Caco-2 (cell line): Measurements from ENCODE around the gene RFPL1. TPM values are rescaled to one million over a fixed set of nuclear protein-coding genes. Genes with fewer than 3 reads are reported as not detected.

Source experiments
- BruUV-seq: library from RNA; stranded (reverse); fragments of 400-500 nt; replicated peaks from 2 replicates; lab custom pipeline; 2021; lab: Mats Ljungman, UMichigan
- CTCF ChIA-PET: fragments of 300-600 bp; sonication (Branson Sonifier 250); formaldehyde crosslinking; loops from one replicate; lab custom pipeline; 2022; ENCODE audit warnings: antibody characterized with exemption; lab: Charles Lee
- POLR2A ChIA-PET: fragments of 300-600 bp; sonication (Branson Sonifier 250); formaldehyde crosslinking; loops from one replicate; lab custom pipeline; 2022; ENCODE audit warnings: antibody characterized with exemption; lab: Charles Lee
- DNase-seq, 2 experiments: peaks; one replicate each; pipeline versions ENCODE4 v3.0.0 to v3.0.0-alpha.2; 2020 to 2022
- H3K27me3 ChIP-seq: replicated peaks from 2 replicates; pipeline ENCODE4 v1.6.0; 2011; ENCODE audit warnings: low read length; ENCODE audit not compliant: control insufficient read depth, insufficient read depth
- H3K36me3 ChIP-seq: 2 replicates; pipeline ENCODE4 v1.5.1; 2011; ENCODE audit warnings: low read length; ENCODE audit not compliant: control insufficient read depth, insufficient read depth
- H3K4me1 ChIP-seq: fragments of 250-450 bp; sonication (Bioruptor Pico); 2 replicates; pipeline ENCODE4 v1.5.1; 2020; ENCODE audit warnings: mild to moderate bottlenecking
- H3K4me3 ChIP-seq: 2 replicates; pipeline ENCODE4 v1.5.1; 2011; ENCODE audit warnings: low read depth, mild to moderate bottlenecking, control low read depth, low read length
- H3K9me3 ChIP-seq: fragments of 250-450 bp; sonication (Bioruptor Pico); 2 replicates; pipeline ENCODE4 v1.5.1; 2020; ENCODE audit warnings: mild to moderate bottlenecking, moderate library complexity
- H3K27ac Mint-ChIP-seq: one replicate; pipeline ENCODE4 v1.8.0; 2022; ENCODE audit warnings: mixed read lengths; ENCODE audit not compliant: unreplicated experiment
- H3K27me3 Mint-ChIP-seq: one replicate; pipeline ENCODE4 v1.8.0; 2022; ENCODE audit warnings: mixed read lengths; ENCODE audit not compliant: insufficient read depth, unreplicated experiment
- H3K36me3 Mint-ChIP-seq: one replicate; pipeline ENCODE4 v1.8.0; 2022; ENCODE audit warnings: mild to moderate bottlenecking, mixed read lengths; ENCODE audit not compliant: insufficient read depth, unreplicated experiment
- H3K4me1 Mint-ChIP-seq: one replicate; pipeline ENCODE4 v1.8.0; 2022; ENCODE audit warnings: low read depth, mixed read lengths; ENCODE audit not compliant: unreplicated experiment
- H3K4me3 Mint-ChIP-seq: one replicate; pipeline ENCODE4 v1.8.0; 2022; ENCODE audit warnings: mild to moderate bottlenecking, moderate library complexity, mixed read lengths; ENCODE audit not compliant: unreplicated experiment
- H3K9me3 Mint-ChIP-seq: one replicate; pipeline ENCODE4 v1.8.0; 2022; ENCODE audit warnings: mixed read lengths; ENCODE audit not compliant: unreplicated experiment
- intact Hi-C: fragments of 100-400 bp; cut with micrococcal nuclease; formaldehyde crosslinking; loops from one replicate; pipeline ENCODE4 v1.10.0; 2022; ENCODE audit not compliant: unreplicated experiment
- total RNA-seq: library from RNA; stranded (reverse); gene quantifications from 2 replicates; pipeline ENCODE4 v1.2.3, GENCODE V29; 2022
- TF ChIP-seq, protein P1 (sequence below), 2 experiments: fragments of 200-600 bp in 1 of 2; IDR thresholded peaks; 1 replicate in 1 of 2; 2 replicates in 1 of 2; pipeline versions ENCODE4 v1.5.1 to v1.8.0; 2011 to 2022; ENCODE audit warnings: antibody characterized with exemption in 1 of 2, control low read depth in 1 of 2, inconsistent platforms in 1 of 2, low read depth in 1 of 2, low read length in 1 of 2, mild to moderate bottlenecking in 1 of 2, moderate library complexity in 1 of 2; ENCODE audit not compliant: insufficient read depth in 1 of 2, severe bottlenecking in 1 of 2, unreplicated experiment in 1 of 2

Gene RFPL1
- total RNA-seq, 1 experiment from 2014 or later, result not detected

DNA sequence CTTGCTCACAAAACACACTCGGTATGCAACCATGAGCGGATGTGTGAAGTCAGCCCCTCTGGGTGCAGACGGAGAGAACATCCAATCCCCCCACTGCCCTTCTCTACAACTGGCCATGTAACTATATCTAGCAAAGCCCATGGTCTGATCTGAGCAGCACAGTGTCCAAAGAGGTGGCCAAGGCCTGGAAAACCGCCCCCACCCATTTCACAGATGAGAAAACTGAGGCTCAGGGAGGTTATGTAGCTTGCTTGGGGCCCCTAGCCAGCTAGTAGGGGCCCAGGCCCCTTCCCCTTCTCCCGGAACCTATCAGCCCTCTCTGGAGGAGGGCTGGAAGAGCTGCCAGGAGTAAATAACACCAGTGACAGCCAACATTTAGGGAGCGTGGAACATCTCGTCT is 26.2 kb downstream of the RFPL1 start:
- TF ChIP-seq, protein P1, sequence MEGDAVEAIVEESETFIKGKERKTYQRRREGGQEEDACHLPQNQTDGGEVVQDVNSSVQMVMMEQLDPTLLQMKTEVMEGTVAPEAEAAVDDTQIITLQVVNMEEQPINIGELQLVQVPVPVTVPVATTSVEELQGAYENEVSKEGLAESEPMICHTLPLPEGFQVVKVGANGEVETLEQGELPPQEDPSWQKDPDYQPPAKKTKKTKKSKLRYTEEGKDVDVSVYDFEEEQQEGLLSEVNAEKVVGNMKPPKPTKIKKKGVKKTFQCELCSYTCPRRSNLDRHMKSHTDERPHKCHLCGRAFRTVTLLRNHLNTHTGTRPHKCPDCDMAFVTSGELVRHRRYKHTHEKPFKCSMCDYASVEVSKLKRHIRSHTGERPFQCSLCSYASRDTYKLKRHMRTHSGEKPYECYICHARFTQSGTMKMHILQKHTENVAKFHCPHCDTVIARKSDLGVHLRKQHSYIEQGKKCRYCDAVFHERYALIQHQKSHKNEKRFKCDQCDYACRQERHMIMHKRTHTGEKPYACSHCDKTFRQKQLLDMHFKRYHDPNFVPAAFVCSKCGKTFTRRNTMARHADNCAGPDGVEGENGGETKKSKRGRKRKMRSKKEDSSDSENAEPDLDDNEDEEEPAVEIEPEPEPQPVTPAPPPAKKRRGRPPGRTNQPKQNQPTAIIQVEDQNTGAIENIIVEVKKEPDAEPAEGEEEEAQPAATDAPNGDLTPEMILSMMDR (IDR thresholded peaks at IDR 0.05; ENCODE audit: insufficient read depth in 1 of 2, low read depth in 1 of 2, low read length in 1 of 2, severe bottlenecking in 1 of 2, unreplicated experiment in 1 of 2), result no peak
- no peaks in the 10 kb centered on the region for H3K27me3 Mint-ChIP-seq
- BruUV-seq, result no TSS peak
- ChIA-PET POLR2A (no interaction called here), CTCF (no interaction called here)
- no peaks in the 10 kb centered on the region for H3K36me3 ChIP-seq
- no peak overlapping the region for H3K4me3 Mint-ChIP-seq
- no peaks in the 10 kb centered on the region for H3K4me1 ChIP-seq
- no peak overlapping the region for H3K27ac Mint-ChIP-seq
- H3K9me3 Mint-ChIP-seq, result no peaks in the 10 kb centered on the region
- no peaks in the 10 kb centered on the region for H3K27me3 ChIP-seq
- H3K4me1 Mint-ChIP-seq, result peaks cover under 1% of the 10 kb centered on the region
- H3K36me3 Mint-ChIP-seq, result no peaks in the 10 kb centered on the region
- H3K4me3 ChIP-seq, result no peak overlapping the region
- DNase-seq, result no peak
- no peaks in the 10 kb centered on the region for H3K9me3 ChIP-seq
- intact Hi-C loops, result no loop called here

- intact Hi-C loops, result loop anchor here (1.0 kb wide), 2 partner anchors 55 to 74 kb away; no protein-coding TSS in a partner anchor
- Histone ChIP-seq H3K4me1 (peaks cover 3% of the 10 kb centered on the region; the same call in 1 of the 2 replicates), H3K4me3 (peak overlapping the region; percentile 43), H3K27me3 (no peaks in the 10 kb centered on the region), H3K9me3 (no peaks in the 10 kb centered on the region), H3K36me3 (no peaks in the 10 kb centered on the region)
- H3K4me1 Mint-ChIP-seq, result peaks cover 6% of the 10 kb centered on the region
- peaks cover 4% of the 10 kb centered on the region for H3K27me3 Mint-ChIP-seq
- no peak overlapping the region for H3K27ac Mint-ChIP-seq
- H3K36me3 Mint-ChIP-seq, result no peaks in the 10 kb centered on the region
- TF ChIP-seq, protein P1 (IDR thresholded peaks at IDR 0.05; ENCODE audit: insufficient read depth in 1 of 2, low read depth in 1 of 2, low read length in 1 of 2, severe bottlenecking in 1 of 2, unreplicated experiment in 1 of 2), result no peak
- no TSS peak for BruUV-seq
- H3K4me3 Mint-ChIP-seq, result peak overlapping the region; percentile 77
- ChIA-PET POLR2A (no interaction called here), CTCF (interaction anchor here (0.6 to 0.7 kb wide), 2 partner anchors 54 to 84 kb away, joined by 3 read pairs; partner anchors contain the start of gene THOC5)
- H3K9me3 Mint-ChIP-seq, result no peaks in the 10 kb centered on the region
- DNase-seq, result peak in 1 of 2 experiments; percentile 34
These were observed 31.4 kb downstream of the RFPL1 start for GRCh38 chr22:29469755-29470154.

DNA sequence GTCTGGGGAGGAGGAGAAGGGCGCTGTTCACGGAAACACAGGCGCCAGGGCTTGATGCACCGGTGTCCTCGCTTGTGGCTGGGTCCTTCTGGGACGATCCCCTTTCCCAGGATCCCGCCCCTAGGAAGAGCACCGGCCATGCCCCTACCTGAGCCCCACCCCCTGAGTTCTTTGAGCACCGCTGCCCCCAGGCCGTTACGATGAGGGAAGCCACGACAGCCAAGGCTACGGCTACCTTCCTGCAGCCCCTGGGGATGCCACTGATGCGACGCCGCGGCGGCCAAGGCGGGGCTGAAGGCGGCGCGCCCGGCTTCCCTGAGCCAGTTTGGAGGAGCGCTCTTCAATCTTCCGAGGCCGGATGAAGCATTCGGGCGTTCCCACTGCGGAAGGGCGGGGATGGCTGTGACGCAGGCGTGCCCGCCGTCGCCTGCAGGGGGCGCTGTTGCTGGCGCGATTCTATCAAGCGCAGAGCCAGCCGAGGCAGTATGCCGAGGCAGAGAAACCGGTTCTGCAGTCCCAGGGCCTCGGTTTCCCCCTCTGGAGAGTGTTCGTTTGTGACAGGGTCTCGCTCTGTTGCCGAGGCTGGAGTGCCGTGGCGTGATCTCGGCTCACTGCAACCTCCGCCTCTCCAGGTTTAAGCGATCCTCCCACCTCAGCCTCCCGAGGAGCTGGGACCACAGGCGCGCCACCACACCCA is 31.9 kb downstream of the RFPL1 start:
- Mint-ChIP-seq H3K27ac (no peak overlapping the region), H3K4me3 (peak overlapping the region; percentile 77), H3K36me3 (no peaks in the 10 kb centered on the region), H3K27me3 (peaks cover 4% of the 10 kb centered on the region), H3K9me3 (no peaks in the 10 kb centered on the region), H3K4me1 (peaks cover 6% of the 10 kb centered on the region)
- peak; percentile 65 to 87 for DNase-seq
- Histone ChIP-seq H3K4me1 (peaks cover 3% of the 10 kb centered on the region; the same call in 1 of the 2 replicates), H3K36me3 (no peaks in the 10 kb centered on the region), H3K9me3 (no peaks in the 10 kb centered on the region), H3K4me3 (peak overlapping the region; percentile 43), H3K27me3 (no peaks in the 10 kb centered on the region)
- ChIA-PET POLR2A (no interaction called here), CTCF (interaction anchor here (0.7 to 1.7 kb wide), 3 partner anchors 54 to 83 kb away, joined by 3 to 9 read pairs (median 5); partner anchors contain the start of gene THOC5)
- no TSS peak for BruUV-seq
- intact Hi-C loops, result loop anchor here (1.0 kb wide), 2 partner anchors 54 to 75 kb away; no protein-coding TSS in a partner anchor
- TF ChIP-seq, protein P1 (IDR thresholded peaks at IDR 0.05; ENCODE audit: insufficient read depth in 1 of 2, low read depth in 1 of 2, low read length in 1 of 2, severe bottlenecking in 1 of 2, unreplicated experiment in 1 of 2), result peak; percentile 94
